ENCODE measurements around the gene DNAH1. TPM values are rescaled to one million over a fixed set of nuclear protein-coding genes. Genes with fewer than 3 reads are reported as not detected.
A peak's percentile ranks its signal among the peaks of the same experiment; 100 is the strongest.

DNAH1 gene
- total and polyA plus RNA-seq, 2 of the 13 experiments (the other 11 are each of a cell fraction or from before 2014, with no cell fraction given): 0.64 to 3.5 TPM

GRCh38 chr3:52278510-52279069 lies 37.5 kb upstream of the DNAH1 start, which contains the start of gene WDR82 (continued):
- TF ChIP-seq, protein P1, sequence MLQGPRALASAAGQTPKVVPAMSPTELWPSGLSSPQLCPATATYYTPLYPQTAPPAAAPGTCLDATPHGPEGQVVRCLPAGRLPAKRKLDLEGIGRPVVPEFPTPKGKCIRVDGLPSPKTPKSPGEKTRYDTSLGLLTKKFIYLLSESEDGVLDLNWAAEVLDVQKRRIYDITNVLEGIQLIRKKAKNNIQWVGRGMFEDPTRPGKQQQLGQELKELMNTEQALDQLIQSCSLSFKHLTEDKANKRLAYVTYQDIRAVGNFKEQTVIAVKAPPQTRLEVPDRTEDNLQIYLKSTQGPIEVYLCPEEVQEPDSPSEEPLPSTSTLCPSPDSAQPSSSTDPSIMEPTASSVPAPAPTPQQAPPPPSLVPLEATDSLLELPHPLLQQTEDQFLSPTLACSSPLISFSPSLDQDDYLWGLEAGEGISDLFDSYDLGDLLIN (CRISPR knock-in tag; IDR thresholded peaks at IDR 0.05; ENCODE audit: borderline replicate concordance): no peak
- TF ChIP-seq, protein P2, sequence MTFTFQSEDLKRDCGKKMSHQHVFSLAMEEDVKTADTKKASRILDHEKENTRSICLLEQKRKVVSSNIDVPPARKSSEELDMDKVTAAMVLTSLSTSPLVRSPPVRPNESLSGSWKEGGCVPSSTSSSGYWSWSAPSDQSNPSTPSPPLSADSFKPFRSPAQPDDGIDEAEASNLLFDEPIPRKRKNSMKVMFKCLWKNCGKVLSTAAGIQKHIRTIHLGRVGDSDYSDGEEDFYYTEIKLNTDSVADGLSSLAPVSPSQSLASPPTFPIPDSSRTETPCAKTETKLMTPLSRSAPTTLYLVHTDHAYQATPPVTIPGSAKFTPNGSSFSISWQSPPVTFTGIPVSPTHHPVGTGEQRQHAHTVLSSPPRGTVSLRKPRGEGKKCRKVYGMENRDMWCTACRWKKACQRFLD (CRISPR knock-in tag; IDR thresholded peaks at IDR 0.05; ENCODE audit: borderline replicate concordance): no peak
- TF ChIP-seq NPAS2 (CRISPR knock-in tag; IDR thresholded peaks at IDR 0.05; ENCODE audit: borderline replicate concordance) (no peak), ATF1 (CRISPR knock-in tag; IDR thresholded peaks at IDR 0.05) (no peak), ZNF737 (CRISPR knock-in tag; IDR thresholded peaks at IDR 0.05; ENCODE audit: borderline replicate concordance) (no peak), ZNF12 (CRISPR knock-in tag; IDR thresholded peaks at IDR 0.05) (no peak), ZNF574 (CRISPR knock-in tag; IDR thresholded peaks at IDR 0.05) (peak; percentile 57), ZNF609 (CRISPR knock-in tag; IDR thresholded peaks at IDR 0.05; ENCODE audit: borderline replicate concordance) (no peak)
- TF ChIP-seq, protein P3, sequence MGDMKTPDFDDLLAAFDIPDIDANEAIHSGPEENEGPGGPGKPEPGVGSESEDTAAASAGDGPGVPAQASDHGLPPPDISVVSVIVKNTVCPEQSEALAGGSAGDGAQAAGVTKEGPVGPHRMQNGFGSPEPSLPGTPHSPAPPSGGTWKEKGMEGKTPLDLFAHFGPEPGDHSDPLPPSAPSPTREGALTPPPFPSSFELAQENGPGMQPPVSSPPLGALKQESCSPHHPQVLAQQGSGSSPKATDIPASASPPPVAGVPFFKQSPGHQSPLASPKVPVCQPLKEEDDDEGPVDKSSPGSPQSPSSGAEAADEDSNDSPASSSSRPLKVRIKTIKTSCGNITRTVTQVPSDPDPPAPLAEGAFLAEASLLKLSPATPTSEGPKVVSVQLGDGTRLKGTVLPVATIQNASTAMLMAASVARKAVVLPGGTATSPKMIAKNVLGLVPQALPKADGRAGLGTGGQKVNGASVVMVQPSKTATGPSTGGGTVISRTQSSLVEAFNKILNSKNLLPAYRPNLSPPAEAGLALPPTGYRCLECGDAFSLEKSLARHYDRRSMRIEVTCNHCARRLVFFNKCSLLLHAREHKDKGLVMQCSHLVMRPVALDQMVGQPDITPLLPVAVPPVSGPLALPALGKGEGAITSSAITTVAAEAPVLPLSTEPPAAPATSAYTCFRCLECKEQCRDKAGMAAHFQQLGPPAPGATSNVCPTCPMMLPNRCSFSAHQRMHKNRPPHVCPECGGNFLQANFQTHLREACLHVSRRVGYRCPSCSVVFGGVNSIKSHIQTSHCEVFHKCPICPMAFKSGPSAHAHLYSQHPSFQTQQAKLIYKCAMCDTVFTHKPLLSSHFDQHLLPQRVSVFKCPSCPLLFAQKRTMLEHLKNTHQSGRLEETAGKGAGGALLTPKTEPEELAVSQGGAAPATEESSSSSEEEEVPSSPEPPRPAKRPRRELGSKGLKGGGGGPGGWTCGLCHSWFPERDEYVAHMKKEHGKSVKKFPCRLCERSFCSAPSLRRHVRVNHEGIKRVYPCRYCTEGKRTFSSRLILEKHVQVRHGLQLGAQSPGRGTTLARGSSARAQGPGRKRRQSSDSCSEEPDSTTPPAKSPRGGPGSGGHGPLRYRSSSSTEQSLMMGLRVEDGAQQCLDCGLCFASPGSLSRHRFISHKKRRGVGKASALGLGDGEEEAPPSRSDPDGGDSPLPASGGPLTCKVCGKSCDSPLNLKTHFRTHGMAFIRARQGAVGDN (CRISPR knock-in tag; IDR thresholded peaks at IDR 0.05): peak; percentile 71
- TF ChIP-seq, protein P4, sequence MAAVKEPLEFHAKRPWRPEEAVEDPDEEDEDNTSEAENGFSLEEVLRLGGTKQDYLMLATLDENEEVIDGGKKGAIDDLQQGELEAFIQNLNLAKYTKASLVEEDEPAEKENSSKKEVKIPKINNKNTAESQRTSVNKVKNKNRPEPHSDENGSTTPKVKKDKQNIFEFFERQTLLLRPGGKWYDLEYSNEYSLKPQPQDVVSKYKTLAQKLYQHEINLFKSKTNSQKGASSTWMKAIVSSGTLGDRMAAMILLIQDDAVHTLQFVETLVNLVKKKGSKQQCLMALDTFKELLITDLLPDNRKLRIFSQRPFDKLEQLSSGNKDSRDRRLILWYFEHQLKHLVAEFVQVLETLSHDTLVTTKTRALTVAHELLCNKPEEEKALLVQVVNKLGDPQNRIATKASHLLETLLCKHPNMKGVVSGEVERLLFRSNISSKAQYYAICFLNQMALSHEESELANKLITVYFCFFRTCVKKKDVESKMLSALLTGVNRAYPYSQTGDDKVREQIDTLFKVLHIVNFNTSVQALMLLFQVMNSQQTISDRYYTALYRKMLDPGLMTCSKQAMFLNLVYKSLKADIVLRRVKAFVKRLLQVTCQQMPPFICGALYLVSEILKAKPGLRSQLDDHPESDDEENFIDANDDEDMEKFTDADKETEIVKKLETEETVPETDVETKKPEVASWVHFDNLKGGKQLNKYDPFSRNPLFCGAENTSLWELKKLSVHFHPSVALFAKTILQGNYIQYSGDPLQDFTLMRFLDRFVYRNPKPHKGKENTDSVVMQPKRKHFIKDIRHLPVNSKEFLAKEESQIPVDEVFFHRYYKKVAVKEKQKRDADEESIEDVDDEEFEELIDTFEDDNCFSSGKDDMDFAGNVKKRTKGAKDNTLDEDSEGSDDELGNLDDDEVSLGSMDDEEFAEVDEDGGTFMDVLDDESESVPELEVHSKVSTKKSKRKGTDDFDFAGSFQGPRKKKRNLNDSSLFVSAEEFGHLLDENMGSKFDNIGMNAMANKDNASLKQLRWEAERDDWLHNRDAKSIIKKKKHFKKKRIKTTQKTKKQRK (IDR thresholded peaks at IDR 0.05; ENCODE audit: low read length): no peak
